ENCODE measurements around the gene RER1. TPM values are rescaled to one million over a fixed set of nuclear protein-coding genes. Genes with fewer than 3 reads are reported as not detected.

RER1 gene
- total RNA-seq, 1 donor from 2014 or later: 197 TPM

GRCh38 chr1:2389644-2390043 is 2.0 kb upstream of the RER1 start:
- H3K27me3 ChIP-seq (ENCODE audit: insufficient read depth, low read length): no peaks in the 10 kb centered on the region
- H3K36me3 ChIP-seq (ENCODE audit: insufficient read depth, low read length): peaks cover 3% of the 10 kb centered on the region
- Mint-ChIP-seq H3K27ac (ENCODE audit: unreplicated experiment) (no peak overlapping the region), H3K4me3 (ENCODE audit: unreplicated experiment) (peak overlapping the region; percentile 87), H3K27me3 (ENCODE audit: low read depth, unreplicated experiment) (no peaks in the 10 kb centered on the region), H3K36me3 (ENCODE audit: low read depth, unreplicated experiment) (peaks cover 4% of the 10 kb centered on the region), H3K4me1 (ENCODE audit: low read depth, unreplicated experiment) (peaks cover 9% of the 10 kb centered on the region), H3K9me3 (ENCODE audit: unreplicated experiment) (peaks cover 3% of the 10 kb centered on the region)
- H2AFZ ChIP-seq (ENCODE audit: low read depth, low read length): no peak overlapping the region
- H3K4me3 ChIP-seq (ENCODE audit: insufficient read depth, low read depth, low read length): no peak overlapping the region
- no peak for TF ChIP-seq CTCF (IDR thresholded peaks at IDR 0.05; ENCODE audit: insufficient read depth, low read depth, low read length)
- no peak for TF ChIP-seq EZH2 (IDR thresholded peaks at IDR 0.05; ENCODE audit: insufficient read depth, low read length)
- no peak overlapping the region for H3K9ac ChIP-seq (ENCODE audit: low read length)
- H4K20me1 ChIP-seq (ENCODE audit: insufficient read depth, low read length): peaks cover 25% of the 10 kb centered on the region
- no peaks in the 10 kb centered on the region for H3K9me3 ChIP-seq (ENCODE audit: insufficient read depth, low read depth, low read length)
- FAIRE-seq (no peak), DNase-seq (ENCODE audit: low read depth) (no peak)
- H3K27ac ChIP-seq (ENCODE audit: low read depth, low read length): no peak overlapping the region
- peaks cover 15% of the 10 kb centered on the region for H3K4me1 ChIP-seq (ENCODE audit: insufficient read depth, low read length)
- H3K4me2 ChIP-seq (ENCODE audit: low read length): no peak overlapping the region
- peaks cover 47% of the 10 kb centered on the region for H3K79me2 ChIP-seq (ENCODE audit: insufficient read depth, low read length)

GRCh38 chr1:2391931-2392509 is 379 bp downstream of the RER1 start:
- FAIRE-seq (no peak), DNase-seq (ENCODE audit: low read depth) (no peak)
- Histone ChIP-seq H3K9me3 (ENCODE audit: insufficient read depth, low read depth, low read length) (no peaks in the 10 kb centered on the region), H3K27ac (ENCODE audit: low read depth, low read length) (peak overlapping the region; percentile 57), H3K36me3 (ENCODE audit: insufficient read depth, low read length) (peaks cover 14% of the 10 kb centered on the region), H3K79me2 (ENCODE audit: insufficient read depth, low read length) (peaks cover 70% of the 10 kb centered on the region), H3K4me3 (ENCODE audit: insufficient read depth, low read depth, low read length) (peak overlapping the region; percentile 75), H3K4me1 (ENCODE audit: insufficient read depth, low read length) (peaks cover 15% of the 10 kb centered on the region), H4K20me1 (ENCODE audit: insufficient read depth, low read length) (peaks cover 46% of the 10 kb centered on the region), H3K27me3 (ENCODE audit: insufficient read depth, low read length) (no peaks in the 10 kb centered on the region), H3K9ac (ENCODE audit: low read length) (peak overlapping the region; percentile 88), H2AFZ (ENCODE audit: low read depth, low read length) (peak overlapping the region; percentile 54), H3K4me2 (ENCODE audit: low read length) (peak overlapping the region; percentile 98)
- H3K27ac Mint-ChIP-seq (ENCODE audit: unreplicated experiment): peak overlapping the region; percentile 38
- peak overlapping the region; percentile 93 for H3K4me3 Mint-ChIP-seq (ENCODE audit: unreplicated experiment)
- H3K36me3 Mint-ChIP-seq (ENCODE audit: low read depth, unreplicated experiment): peaks cover 12% of the 10 kb centered on the region
- TF ChIP-seq CTCF (IDR thresholded peaks at IDR 0.05; ENCODE audit: insufficient read depth, low read depth, low read length) (no peak), EZH2 (IDR thresholded peaks at IDR 0.05; ENCODE audit: insufficient read depth, low read length) (no peak)
- no peaks in the 10 kb centered on the region for H3K27me3 Mint-ChIP-seq (ENCODE audit: low read depth, unreplicated experiment)
- peaks cover 13% of the 10 kb centered on the region for H3K4me1 Mint-ChIP-seq (ENCODE audit: low read depth, unreplicated experiment)
- peaks cover 3% of the 10 kb centered on the region for H3K9me3 Mint-ChIP-seq (ENCODE audit: unreplicated experiment)

- peak overlapping the region; percentile 93 for H3K4me3 Mint-ChIP-seq (ENCODE audit: unreplicated experiment)
- H3K27me3 Mint-ChIP-seq (ENCODE audit: low read depth, unreplicated experiment): no peaks in the 10 kb centered on the region
- TF ChIP-seq EZH2 (IDR thresholded peaks at IDR 0.05; ENCODE audit: insufficient read depth, low read length) (no peak), CTCF (IDR thresholded peaks at IDR 0.05; ENCODE audit: insufficient read depth, low read depth, low read length) (no peak)
- Histone ChIP-seq H3K79me2 (ENCODE audit: insufficient read depth, low read length) (peaks cover 77% of the 10 kb centered on the region), H3K9me3 (ENCODE audit: insufficient read depth, low read depth, low read length) (no peaks in the 10 kb centered on the region), H3K4me3 (ENCODE audit: insufficient read depth, low read depth, low read length) (peak overlapping the region; percentile 75), H3K36me3 (ENCODE audit: insufficient read depth, low read length) (peaks cover 21% of the 10 kb centered on the region), H4K20me1 (ENCODE audit: insufficient read depth, low read length) (peaks cover 53% of the 10 kb centered on the region), H3K4me2 (ENCODE audit: low read length) (peak overlapping the region; percentile 98), H3K27me3 (ENCODE audit: insufficient read depth, low read length) (no peaks in the 10 kb centered on the region), H3K4me1 (ENCODE audit: insufficient read depth, low read length) (peaks cover 15% of the 10 kb centered on the region), H3K9ac (ENCODE audit: low read length) (peak overlapping the region; percentile 88), H3K27ac (ENCODE audit: low read depth, low read length) (peak overlapping the region; percentile 57), H2AFZ (ENCODE audit: low read depth, low read length) (no peak overlapping the region)
- peak overlapping the region; percentile 38 for H3K27ac Mint-ChIP-seq (ENCODE audit: unreplicated experiment)
- no peak for FAIRE-seq
- DNase-seq (ENCODE audit: low read depth): no peak
- H3K4me1 Mint-ChIP-seq (ENCODE audit: low read depth, unreplicated experiment): peaks cover 13% of the 10 kb centered on the region
- peaks cover 3% of the 10 kb centered on the region for H3K9me3 Mint-ChIP-seq (ENCODE audit: unreplicated experiment)
- H3K36me3 Mint-ChIP-seq (ENCODE audit: low read depth, unreplicated experiment): peaks cover 13% of the 10 kb centered on the region
These were observed 1.0 kb downstream of the RER1 start for GRCh38 chr1:2392686-2393085.
